SK-N-SH treated with all-trans-retinoic acid at 6 μM for 48 hours (cell line): Measurements from ENCODE around the gene FRMD4A.

Source experiments
- ATAC-seq: fragments of 200-7000 bp; cut with Tn5 transposase; 3 replicates; pipeline ENCODE4 v1.9.1; 2020; ENCODE audit warnings: mild to moderate bottlenecking, moderate library complexity
- CREB5 ChIP-seq: fragments of 250-450 bp; sonication (Bioruptor Pico); IDR thresholded peaks from 2 replicates; pipeline ENCODE4 v1.5.1; 2020; ENCODE audit warnings: low read depth, mild to moderate bottlenecking, moderate library complexity
- CSDC2 ChIP-seq: fragments of 250-450 bp; sonication (Bioruptor Pico); IDR thresholded peaks from 2 replicates; pipeline ENCODE4 v1.5.0; 2020; ENCODE audit warnings: mild to moderate bottlenecking, moderate library complexity
- CSRNP3 ChIP-seq: fragments of 250-450 bp; sonication (Bioruptor Pico); IDR thresholded peaks from 2 replicates; pipeline ENCODE4 v1.5.1; 2021; ENCODE audit warnings: mild to moderate bottlenecking, moderate library complexity
- ESRRG ChIP-seq: fragments of 250-450 bp; sonication (Bioruptor Pico); IDR thresholded peaks from 2 replicates; pipeline ENCODE4 v1.6.1; 2021; ENCODE audit warnings: mild to moderate bottlenecking
- GLIS3 ChIP-seq: fragments of 250-450 bp; sonication (Bioruptor Pico); IDR thresholded peaks from 2 replicates; pipeline ENCODE4 v1.5.0; 2020; ENCODE audit warnings: mild to moderate bottlenecking, moderate library complexity
- ISL1 ChIP-seq: fragments of 250-450 bp; sonication (Bioruptor Pico); IDR thresholded peaks from 2 replicates; pipeline ENCODE4 v2.1.2; 2022; ENCODE audit warnings: mild to moderate bottlenecking, moderate library complexity
- POU6F1 ChIP-seq: fragments of 250-450 bp; sonication (Bioruptor Pico); IDR thresholded peaks from 2 replicates; pipeline ENCODE4 v1.8.0; 2021; ENCODE audit warnings: low read depth, mild to moderate bottlenecking, moderate library complexity, borderline replicate concordance
- PPARA ChIP-seq: fragments of 250-450 bp; sonication (Bioruptor Pico); IDR thresholded peaks from 2 replicates; pipeline ENCODE4 v1.5.0; 2020; ENCODE audit warnings: mild to moderate bottlenecking, borderline replicate concordance
- SNAI2 ChIP-seq: fragments of 250-450 bp; sonication (Bioruptor Pico); IDR thresholded peaks from 2 replicates; pipeline ENCODE4 v1.5.0; 2020; ENCODE audit warnings: mild to moderate bottlenecking, moderate library complexity
- TOX ChIP-seq: fragments of 250-450 bp; sonication (Bioruptor Pico); IDR thresholded peaks from 2 replicates; pipeline ENCODE4 v1.8.0; 2021; ENCODE audit warnings: mild to moderate bottlenecking, moderate library complexity, borderline replicate concordance
- ZFP3 ChIP-seq: fragments of 250-450 bp; sonication (Bioruptor Pico); IDR thresholded peaks from 2 replicates; pipeline ENCODE4 v1.5.0; 2020; ENCODE audit warnings: mild to moderate bottlenecking, moderate library complexity
- ZFP30 ChIP-seq: fragments of 450-650 bp; formaldehyde crosslinking; IDR thresholded peaks from 2 replicates; pipeline ENCODE4 v1.5.0; 2022; ENCODE audit warnings: mild to moderate bottlenecking, moderate library complexity
- ZNF565 ChIP-seq: fragments of 450-650 bp; formaldehyde crosslinking; conservative IDR thresholded peaks from 2 replicates; pipeline ENCODE4 v1.5.0; 2020; ENCODE audit warnings: low read depth, mild to moderate bottlenecking, moderate library complexity
- ZNF70 ChIP-seq: fragments of 450-650 bp; formaldehyde crosslinking; IDR thresholded peaks from 2 replicates; pipeline ENCODE4 v1.5.0; 2020; ENCODE audit warnings: mild to moderate bottlenecking, moderate library complexity
- ZNF8 ChIP-seq: fragments of 450-650 bp; formaldehyde crosslinking; IDR thresholded peaks from 2 replicates; pipeline ENCODE4 v1.5.0; 2020; ENCODE audit warnings: mild to moderate bottlenecking, moderate library complexity
- TF ChIP-seq, protein P1 (sequence below): fragments of 250-450 bp; sonication (Bioruptor Pico); IDR thresholded peaks from 2 replicates; pipeline ENCODE4 v1.5.0; 2020; ENCODE audit warnings: mild to moderate bottlenecking, moderate library complexity
- TF ChIP-seq, protein P2 (sequence below): fragments of 250-450 bp; sonication (Bioruptor Pico); IDR thresholded peaks from 2 replicates; pipeline ENCODE4 v1.8.0; 2020; ENCODE audit warnings: mild to moderate bottlenecking, moderate library complexity, borderline replicate concordance

FRMD4A gene

DNA sequence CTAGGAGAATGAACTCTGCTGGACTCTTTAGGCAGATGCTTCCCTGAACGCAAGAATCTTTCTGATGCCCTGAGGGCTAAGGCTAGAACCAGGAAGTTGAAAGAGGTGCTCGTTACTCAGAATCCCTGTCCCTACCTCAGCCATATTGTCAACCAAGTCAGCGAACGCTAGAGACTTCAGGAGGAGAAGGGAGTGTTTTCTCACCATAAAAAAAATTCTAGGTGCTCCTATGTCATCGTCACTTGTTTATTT lies 384.6 kb downstream of the FRMD4A start:
- no peak for ATAC-seq
- no peak for TF ChIP-seq ESRRG (CRISPR knock-in tag)
- TF ChIP-seq POU6F1 = no peak
- no peak for TF ChIP-seq CREB5 (CRISPR knock-in tag)
- TF ChIP-seq ISL1 = no peak

DNA sequence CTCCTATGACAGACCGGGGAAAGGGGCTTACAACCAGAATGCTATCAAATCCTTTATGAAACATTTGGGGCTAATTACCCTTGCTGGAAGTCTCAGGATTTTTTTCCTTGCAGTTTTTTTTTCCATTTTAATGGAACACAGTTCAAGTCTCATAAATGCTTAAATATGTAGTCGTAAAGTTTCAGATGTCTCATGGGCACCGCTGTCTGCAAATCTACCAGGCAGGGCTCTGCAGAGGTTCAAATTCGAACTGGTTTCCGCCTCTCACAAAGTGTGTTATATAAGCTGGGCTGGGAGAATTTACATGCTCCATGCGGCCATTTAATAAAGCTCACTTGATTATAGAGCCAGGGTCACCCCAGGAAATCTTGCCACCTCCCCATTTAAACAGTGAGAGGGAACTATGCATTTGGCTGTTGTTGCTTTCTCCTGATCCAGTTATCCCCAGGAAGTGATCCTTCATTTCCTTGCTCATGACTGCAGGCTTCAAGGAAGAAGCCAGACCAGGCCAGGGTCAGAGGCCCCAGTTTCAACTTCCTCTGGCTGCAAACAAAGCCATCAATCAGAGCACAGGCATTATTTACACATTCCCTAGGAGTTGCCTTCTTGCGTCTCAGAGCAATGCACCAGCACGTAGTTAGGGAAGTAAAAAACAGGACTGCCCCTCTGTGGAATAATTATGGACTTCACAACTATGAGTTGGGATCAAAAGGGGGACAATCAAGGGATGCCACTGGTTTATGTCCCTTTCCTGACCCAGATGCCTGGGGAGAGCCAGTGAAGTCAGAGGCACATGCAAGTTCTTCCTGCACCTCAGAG lies 385.1 kb downstream of the FRMD4A start:
- ATAC-seq = no peak
- TF ChIP-seq ZFP30 (CRISPR knock-in tag) = no peak
- TF ChIP-seq SNAI2 (CRISPR knock-in tag) = no peak

- TF ChIP-seq ESRRG (CRISPR knock-in tag) (no peak), CSRNP3 (CRISPR knock-in tag) (no peak), CREB5 (CRISPR knock-in tag) (no peak), PPARA (CRISPR knock-in tag) (no peak), GLIS3 (CRISPR knock-in tag) (no peak), ZFP3 (CRISPR knock-in tag) (no peak), SNAI2 (CRISPR knock-in tag) (no peak), ZNF565 (CRISPR knock-in tag) (no peak), ZNF70 (CRISPR knock-in tag) (no peak), ISL1 (no peak), CSDC2 (CRISPR knock-in tag) (no peak)
- TF ChIP-seq, protein P1, sequence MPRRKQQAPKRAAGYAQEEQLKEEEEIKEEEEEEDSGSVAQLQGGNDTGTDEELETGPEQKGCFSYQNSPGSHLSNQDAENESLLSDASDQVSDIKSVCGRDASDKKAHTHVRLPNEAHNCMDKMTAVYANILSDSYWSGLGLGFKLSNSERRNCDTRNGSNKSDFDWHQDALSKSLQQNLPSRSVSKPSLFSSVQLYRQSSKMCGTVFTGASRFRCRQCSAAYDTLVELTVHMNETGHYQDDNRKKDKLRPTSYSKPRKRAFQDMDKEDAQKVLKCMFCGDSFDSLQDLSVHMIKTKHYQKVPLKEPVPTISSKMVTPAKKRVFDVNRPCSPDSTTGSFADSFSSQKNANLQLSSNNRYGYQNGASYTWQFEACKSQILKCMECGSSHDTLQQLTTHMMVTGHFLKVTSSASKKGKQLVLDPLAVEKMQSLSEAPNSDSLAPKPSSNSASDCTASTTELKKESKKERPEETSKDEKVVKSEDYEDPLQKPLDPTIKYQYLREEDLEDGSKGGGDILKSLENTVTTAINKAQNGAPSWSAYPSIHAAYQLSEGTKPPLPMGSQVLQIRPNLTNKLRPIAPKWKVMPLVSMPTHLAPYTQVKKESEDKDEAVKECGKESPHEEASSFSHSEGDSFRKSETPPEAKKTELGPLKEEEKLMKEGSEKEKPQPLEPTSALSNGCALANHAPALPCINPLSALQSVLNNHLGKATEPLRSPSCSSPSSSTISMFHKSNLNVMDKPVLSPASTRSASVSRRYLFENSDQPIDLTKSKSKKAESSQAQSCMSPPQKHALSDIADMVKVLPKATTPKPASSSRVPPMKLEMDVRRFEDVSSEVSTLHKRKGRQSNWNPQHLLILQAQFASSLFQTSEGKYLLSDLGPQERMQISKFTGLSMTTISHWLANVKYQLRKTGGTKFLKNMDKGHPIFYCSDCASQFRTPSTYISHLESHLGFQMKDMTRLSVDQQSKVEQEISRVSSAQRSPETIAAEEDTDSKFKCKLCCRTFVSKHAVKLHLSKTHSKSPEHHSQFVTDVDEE (CRISPR knock-in tag) = no peak
- TF ChIP-seq, protein P2, sequence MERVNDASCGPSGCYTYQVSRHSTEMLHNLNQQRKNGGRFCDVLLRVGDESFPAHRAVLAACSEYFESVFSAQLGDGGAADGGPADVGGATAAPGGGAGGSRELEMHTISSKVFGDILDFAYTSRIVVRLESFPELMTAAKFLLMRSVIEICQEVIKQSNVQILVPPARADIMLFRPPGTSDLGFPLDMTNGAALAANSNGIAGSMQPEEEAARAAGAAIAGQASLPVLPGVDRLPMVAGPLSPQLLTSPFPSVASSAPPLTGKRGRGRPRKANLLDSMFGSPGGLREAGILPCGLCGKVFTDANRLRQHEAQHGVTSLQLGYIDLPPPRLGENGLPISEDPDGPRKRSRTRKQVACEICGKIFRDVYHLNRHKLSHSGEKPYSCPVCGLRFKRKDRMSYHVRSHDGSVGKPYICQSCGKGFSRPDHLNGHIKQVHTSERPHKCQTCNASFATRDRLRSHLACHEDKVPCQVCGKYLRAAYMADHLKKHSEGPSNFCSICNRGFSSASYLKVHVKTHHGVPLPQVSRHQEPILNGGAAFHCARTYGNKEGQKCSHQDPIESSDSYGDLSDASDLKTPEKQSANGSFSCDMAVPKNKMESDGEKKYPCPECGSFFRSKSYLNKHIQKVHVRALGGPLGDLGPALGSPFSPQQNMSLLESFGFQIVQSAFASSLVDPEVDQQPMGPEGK (CRISPR knock-in tag) = no peak
Observed at GRCh38 chr10:13944823-13945222, 385.9 kb downstream of the FRMD4A start.

DNA sequence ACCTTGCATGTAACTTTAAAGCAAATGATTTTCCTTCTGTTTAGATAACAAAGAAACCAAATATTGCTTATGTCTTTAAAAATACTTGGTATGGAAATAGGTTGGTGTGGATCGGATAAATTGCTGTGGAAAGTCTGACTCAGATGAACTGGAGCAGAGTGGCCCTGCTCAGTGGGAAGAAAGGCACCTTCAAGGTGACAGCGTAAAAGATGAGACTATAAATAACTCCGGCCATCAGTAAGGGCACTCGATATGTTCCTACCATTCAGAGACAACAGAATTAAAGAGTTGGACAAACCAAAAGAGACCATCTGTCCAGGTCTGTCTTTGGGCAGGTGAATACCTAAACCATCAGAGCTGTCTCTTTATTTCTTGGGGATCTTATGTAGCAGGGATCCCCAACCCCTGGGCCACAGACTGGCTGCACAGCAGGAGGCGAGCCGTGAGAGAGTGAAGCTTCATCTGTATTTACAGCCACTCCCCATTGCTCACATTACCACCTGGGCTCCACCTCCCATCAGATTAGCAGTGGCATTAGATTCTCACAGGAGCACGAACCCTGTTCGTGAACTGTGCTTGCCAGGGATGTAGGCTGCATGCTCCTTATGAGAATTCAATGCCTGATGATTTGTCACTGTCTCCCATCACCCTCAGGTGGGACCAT lies 386.9 kb downstream of the FRMD4A start:
- no peak for ATAC-seq
- TF ChIP-seq PPARA (CRISPR knock-in tag) (no peak), TOX (CRISPR knock-in tag) (no peak), ZFP30 (CRISPR knock-in tag) (no peak), ZNF8 (CRISPR knock-in tag) (no peak), POU6F1 (no peak)
- TF ChIP-seq, protein P1 (CRISPR knock-in tag) = no peak

More at GRCh38 chr10:13944823-13945222, 385.9 kb downstream of the FRMD4A start:
- ATAC-seq = no peak
